Measurements from ENCODE around the gene CD80.

CD80 gene

DNA sequence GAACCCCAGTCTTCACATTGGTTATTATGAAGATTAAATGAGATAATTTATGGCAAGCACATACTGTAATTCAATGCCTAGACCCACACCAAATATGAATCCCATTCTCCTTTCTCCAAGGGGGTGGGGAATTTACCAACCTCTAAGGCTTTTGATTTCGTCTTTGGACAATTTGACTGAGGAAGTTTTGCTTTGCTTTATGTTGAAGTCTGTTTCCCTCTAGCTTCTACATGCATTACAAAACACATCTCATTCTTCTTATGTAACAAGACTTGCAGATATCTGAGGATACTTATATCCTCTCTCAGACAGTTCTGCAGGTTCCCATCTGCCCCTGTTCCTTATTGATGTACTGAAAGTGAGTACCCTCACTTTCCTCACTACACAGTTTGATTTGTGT is 12.2 kb downstream of the CD80 start:
- H3K9me3 ChIP-seq (ENCODE audit: control insufficient read depth, insufficient read depth, low read length) = no peaks in the 10 kb centered on the region
- no peaks in the 10 kb centered on the region for H3F3A ChIP-seq (ENCODE audit: control insufficient read depth, insufficient read depth)
- no peak overlapping the region for H3K4me2 ChIP-seq (ENCODE audit: low read length)
- TF ChIP-seq CTCF (IDR thresholded peaks at IDR 0.05; ENCODE audit: low read depth, low read length, poor library complexity, severe bottlenecking) (no peak), EZH2phosphoT487 (IDR thresholded peaks at IDR 0.05; ENCODE audit: borderline replicate concordance, low read length) (no peak)
- H3K79me2 ChIP-seq (ENCODE audit: control insufficient read depth, low read length) = no peaks in the 10 kb centered on the region
- peaks cover 42% of the 10 kb centered on the region for H3K4me1 ChIP-seq (ENCODE audit: control insufficient read depth, low read length)
- no peaks in the 10 kb centered on the region for H3K9me2 ChIP-seq (replicated peaks; ENCODE audit: control insufficient read depth, low read length)
- H4K20me1 ChIP-seq (ENCODE audit: control insufficient read depth, insufficient read depth, low read depth, low read length) = no peaks in the 10 kb centered on the region
- H3K27ac ChIP-seq (ENCODE audit: low read depth, low read length) = no peak overlapping the region
- H3K36me3 ChIP-seq (ENCODE audit: control insufficient read depth, low read length) = peaks cover 22% of the 10 kb centered on the region
- no peaks in the 10 kb centered on the region for H3K27me3 ChIP-seq (ENCODE audit: control insufficient read depth, low read length)
- H3K4me3 ChIP-seq (ENCODE audit: low read length) = no peak overlapping the region

DNA sequence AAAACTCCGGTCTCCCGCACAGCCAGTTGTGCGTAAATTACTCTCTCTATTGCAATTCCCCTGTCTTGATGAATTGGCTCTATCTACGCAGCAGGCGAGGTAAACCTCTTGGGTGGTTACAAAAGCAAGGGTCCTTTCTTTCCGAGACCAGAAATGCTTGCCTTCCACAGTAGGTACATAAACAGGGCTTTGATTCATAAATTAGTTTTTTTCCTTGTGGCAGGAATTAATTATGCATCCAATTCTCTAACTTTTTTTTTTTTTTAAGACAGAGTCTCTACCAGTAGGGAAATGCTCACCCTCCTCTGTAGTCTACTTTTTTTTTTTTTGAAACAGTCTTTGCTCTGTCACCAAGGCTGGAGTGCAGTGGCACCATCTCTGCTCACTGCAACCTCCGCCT is 16.3 kb downstream of the CD80 start:
- Histone ChIP-seq H3K79me2 (ENCODE audit: control insufficient read depth, low read length) (no peaks in the 10 kb centered on the region), H3K27me3 (ENCODE audit: control insufficient read depth, low read length) (no peaks in the 10 kb centered on the region), H3K27ac (ENCODE audit: low read depth, low read length) (no peak overlapping the region), H3K4me2 (ENCODE audit: low read length) (no peak overlapping the region), H3K9me2 (replicated peaks; ENCODE audit: control insufficient read depth, low read length) (no peaks in the 10 kb centered on the region), H3K4me1 (ENCODE audit: control insufficient read depth, low read length) (peaks cover 32% of the 10 kb centered on the region), H3K9me3 (ENCODE audit: control insufficient read depth, insufficient read depth, low read length) (no peaks in the 10 kb centered on the region), H3F3A (ENCODE audit: control insufficient read depth, insufficient read depth) (no peaks in the 10 kb centered on the region), H3K4me3 (ENCODE audit: low read length) (no peak overlapping the region), H3K36me3 (ENCODE audit: control insufficient read depth, low read length) (peaks cover 20% of the 10 kb centered on the region), H4K20me1 (ENCODE audit: control insufficient read depth, insufficient read depth, low read depth, low read length) (no peaks in the 10 kb centered on the region)
- no peak for TF ChIP-seq EZH2phosphoT487 (IDR thresholded peaks at IDR 0.05; ENCODE audit: borderline replicate concordance, low read length)
- TF ChIP-seq CTCF (IDR thresholded peaks at IDR 0.05; ENCODE audit: low read depth, low read length, poor library complexity, severe bottlenecking) = no peak

DNA sequence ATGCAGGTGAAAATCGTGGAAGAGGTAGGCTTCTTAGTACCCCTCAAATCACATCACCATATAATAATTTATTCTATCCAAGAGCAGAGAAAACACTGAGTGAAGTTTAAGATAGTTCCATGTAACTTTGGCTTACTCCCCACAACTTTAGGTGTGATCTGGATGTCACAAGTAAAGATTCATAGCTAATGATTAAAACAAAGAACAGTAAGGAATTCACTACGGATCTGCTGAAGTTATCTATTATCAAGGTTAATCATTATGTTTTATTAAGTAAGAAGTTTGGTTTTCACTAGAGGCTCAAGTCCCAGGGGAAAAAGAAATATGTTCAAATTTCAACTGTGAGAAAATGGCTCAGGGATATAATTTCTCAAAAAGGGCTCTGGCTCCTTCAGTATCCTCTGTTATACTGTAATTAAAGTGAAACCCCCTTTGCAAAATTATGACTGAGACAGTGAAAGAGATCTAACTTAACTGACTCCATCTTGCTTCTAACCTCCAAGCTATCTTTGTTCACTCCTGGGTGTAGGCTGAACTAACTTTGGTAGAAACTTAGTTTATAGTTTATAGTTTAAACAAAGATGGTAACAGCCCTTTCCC is 17.1 kb downstream of the CD80 start:
- Histone ChIP-seq H3K4me2 (ENCODE audit: low read length) (no peak overlapping the region), H3K79me2 (ENCODE audit: control insufficient read depth, low read length) (no peaks in the 10 kb centered on the region), H3K4me1 (ENCODE audit: control insufficient read depth, low read length) (peaks cover 39% of the 10 kb centered on the region), H4K20me1 (ENCODE audit: control insufficient read depth, insufficient read depth, low read depth, low read length) (no peaks in the 10 kb centered on the region), H3K9me2 (replicated peaks; ENCODE audit: control insufficient read depth, low read length) (no peaks in the 10 kb centered on the region), H3F3A (ENCODE audit: control insufficient read depth, insufficient read depth) (no peaks in the 10 kb centered on the region), H3K27me3 (ENCODE audit: control insufficient read depth, low read length) (no peaks in the 10 kb centered on the region), H3K36me3 (ENCODE audit: control insufficient read depth, low read length) (peaks cover 20% of the 10 kb centered on the region), H3K4me3 (ENCODE audit: low read length) (no peak overlapping the region), H3K27ac (ENCODE audit: low read depth, low read length) (no peak overlapping the region), H3K9me3 (ENCODE audit: control insufficient read depth, insufficient read depth, low read length) (no peaks in the 10 kb centered on the region)
- TF ChIP-seq EZH2phosphoT487 (IDR thresholded peaks at IDR 0.05; ENCODE audit: borderline replicate concordance, low read length) = no peak
- TF ChIP-seq CTCF (IDR thresholded peaks at IDR 0.05; ENCODE audit: low read depth, low read length, poor library complexity, severe bottlenecking) = no peak

Data from DOHH2 (cell line).